ENCODE measurements around the gene MUSTN1.

DNA sequence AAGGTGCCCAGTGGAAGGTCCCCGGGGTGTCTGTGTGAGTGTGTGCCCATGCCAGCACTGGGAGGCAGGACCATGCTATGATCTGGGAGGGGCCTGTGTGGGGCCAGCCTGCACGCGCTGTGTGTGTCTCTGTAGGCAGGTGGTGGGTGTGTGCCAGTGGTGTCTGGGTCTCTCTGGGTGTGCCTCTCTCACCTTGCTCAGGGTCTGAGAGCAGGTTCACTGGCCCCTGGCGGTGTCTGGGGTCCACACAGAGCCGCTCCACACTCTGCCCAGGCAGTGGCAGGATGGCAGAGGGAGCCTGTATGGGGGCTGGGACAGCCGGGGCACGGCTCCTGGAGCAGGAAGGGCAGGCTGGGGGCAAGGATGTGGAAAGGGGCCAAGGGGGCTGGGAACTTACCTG is 17.0 kb downstream of the MUSTN1 start:
- TF ChIP-seq EZH2 (IDR thresholded peaks at IDR 0.05; ENCODE audit: insufficient read depth, poor library complexity, severe bottlenecking): no peak
- TF ChIP-seq EZH2phosphoT487 (IDR thresholded peaks at IDR 0.05; ENCODE audit: insufficient read depth, low read depth): no peak
